Activated gamma-delta T cell (primary cell): ENCODE data around the gene TBX20.
"Not testable (repeated sequence)": the region's sequence is repeated elsewhere in the genome, so short reads cannot be mapped to it uniquely, and the experiment has no call there.

Experiments
- DNase-seq: peaks from one replicate; lab custom pipeline; 2025; lab: John Stamatoyannopoulos, UW

Gene TBX20

GRCh38 chr7:35255443-35256255 is 1.7 kb upstream of the TBX20 start:
- DNase-seq = no peak

DNA sequence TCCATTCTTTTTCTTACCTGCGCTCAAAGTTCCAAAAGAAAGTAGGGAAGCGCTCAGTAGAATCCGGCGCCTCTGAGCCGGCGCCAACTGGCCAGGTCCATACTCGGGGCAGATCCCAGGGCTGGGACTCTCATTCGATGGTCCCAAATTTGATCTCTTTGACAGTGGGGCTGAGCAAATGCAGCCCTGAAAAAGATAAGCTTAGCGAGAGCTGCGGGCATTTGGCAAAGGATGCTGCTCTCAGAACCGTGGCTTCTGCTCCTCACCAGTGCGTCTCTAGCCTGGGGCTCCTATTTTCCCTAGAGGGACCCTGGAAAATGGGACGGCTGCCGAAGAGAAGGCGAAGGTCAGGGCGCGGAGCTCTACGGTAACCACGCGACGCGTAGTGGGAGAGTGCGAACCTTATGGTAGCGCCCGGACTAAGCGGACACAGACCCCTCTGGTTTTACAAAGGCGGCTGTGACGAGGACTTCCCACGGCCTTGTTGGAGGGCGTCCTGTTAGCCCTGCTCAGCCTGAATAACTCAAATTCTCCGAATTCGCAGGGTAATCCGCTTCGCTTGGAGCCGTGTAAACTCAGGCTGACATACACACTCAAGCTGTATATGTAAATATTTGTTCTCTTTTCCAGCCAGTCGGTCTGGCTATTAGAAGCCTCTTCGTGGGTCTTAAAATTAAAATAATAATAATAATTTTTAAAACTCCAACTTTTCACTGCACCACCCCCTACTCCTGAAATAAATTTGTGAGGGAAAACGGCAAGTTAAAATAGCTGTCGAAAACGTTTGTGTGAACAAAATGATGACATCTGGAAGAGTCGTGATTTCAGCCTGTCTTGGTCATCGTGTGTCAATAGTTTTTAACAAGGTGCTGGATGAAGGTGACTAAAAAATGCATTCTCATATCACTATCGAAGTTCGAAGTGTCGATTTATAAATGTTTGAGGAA is 869 bp upstream of the TBX20 start:
- no peak for DNase-seq

- no peak for DNase-seq
These were observed 515 bp downstream of the TBX20 start for GRCh38 chr7:35253460-35253709.

GRCh38 chr7:35252612-35253459 is 1.1 kb downstream of the TBX20 start:
- no peak for DNase-seq

- no peak for DNase-seq
These were observed 2.1 kb downstream of the TBX20 start for GRCh38 chr7:35251606-35252310.

GRCh38 chr7:35250941-35251340 is 3.0 kb downstream of the TBX20 start:
- DNase-seq = no peak

GRCh38 chr7:35250452-35250851 is 3.4 kb downstream of the TBX20 start:
- no peak for DNase-seq

DNA sequence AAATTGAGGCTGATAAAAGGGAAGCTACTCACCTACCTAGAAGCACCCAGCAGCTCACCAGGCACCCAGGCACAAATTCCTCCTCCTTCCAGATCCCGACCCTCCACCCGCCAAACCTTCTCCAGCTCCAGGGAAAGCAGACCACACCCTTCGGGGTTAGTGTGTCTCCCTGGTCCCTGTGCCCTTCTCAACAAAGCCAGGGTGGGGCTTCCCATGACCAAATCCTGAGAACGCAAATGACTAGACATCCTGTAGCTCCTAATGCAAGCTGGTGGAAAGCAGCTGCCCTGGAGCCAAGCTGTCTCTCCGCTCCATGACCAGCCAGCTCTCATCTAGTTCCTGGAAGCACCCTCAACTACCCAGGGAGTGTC is 4.4 kb downstream of the TBX20 start:
- DNase-seq = no peak

DNA sequence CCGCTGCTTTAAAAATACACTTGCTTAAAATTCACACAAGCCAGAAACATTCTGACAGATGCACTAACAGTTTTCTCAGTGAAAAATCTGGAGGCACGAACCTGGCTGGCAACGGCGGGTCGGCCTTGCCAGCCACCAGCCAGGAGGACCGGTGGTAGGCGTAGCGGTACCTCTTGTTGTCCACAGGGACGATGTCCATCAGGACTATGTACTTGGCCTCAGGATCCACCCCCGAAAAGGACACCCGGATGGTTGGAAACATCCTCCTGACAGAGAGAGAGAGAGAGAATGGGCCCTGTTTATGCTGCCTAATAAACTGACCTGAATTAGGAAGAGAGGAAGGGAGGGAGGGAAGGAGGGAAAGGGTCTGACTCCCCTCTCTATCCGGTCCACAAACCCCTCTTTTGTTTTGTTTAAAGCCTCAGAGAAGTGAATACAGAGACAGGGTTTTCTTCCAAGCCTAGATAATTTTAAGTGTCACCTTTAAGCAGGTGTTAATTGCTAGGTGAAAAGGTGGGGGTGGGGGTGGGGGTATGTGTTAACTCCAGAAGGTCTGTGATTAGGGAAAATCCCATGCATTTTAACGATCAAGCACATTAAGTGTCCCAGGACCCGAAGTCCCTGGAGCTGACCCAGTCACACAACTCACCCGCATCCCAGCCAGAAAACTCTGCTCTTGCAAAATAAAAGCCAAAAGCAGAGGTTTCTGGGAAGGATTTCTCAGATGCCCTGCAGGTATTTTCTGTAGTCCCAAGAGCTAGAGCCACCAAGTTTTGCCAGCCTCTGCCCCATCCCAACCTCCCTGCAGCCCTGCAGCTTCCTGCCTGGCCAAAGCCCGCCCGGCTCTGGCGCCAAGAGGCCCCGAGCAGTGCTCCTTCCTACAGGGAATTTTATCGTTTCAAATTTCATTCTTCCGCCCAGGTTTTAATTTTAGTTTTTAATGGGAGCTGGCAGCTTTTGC is 5.0 kb downstream of the TBX20 start:
- no peak for DNase-seq

DNA sequence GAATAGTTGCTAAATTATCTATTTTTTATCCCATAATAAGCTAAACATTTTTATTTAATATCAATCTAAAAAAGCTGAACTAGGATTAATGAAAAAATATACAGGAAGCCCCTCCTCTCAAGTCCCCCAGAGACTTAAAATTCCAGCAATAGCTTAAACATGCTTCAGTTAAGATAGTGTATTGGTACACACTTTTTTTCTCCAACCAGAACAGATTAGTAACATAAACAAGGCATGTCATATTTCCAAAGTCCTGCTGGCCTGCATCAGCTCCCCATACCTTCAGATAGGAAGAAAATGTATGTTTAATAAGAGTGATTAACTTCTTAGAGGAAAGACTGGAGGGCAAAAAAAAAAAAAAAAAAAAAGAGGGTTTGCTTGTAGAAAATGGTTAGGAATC is 7.1 kb downstream of the TBX20 start:
- DNase-seq = no peak

DNA sequence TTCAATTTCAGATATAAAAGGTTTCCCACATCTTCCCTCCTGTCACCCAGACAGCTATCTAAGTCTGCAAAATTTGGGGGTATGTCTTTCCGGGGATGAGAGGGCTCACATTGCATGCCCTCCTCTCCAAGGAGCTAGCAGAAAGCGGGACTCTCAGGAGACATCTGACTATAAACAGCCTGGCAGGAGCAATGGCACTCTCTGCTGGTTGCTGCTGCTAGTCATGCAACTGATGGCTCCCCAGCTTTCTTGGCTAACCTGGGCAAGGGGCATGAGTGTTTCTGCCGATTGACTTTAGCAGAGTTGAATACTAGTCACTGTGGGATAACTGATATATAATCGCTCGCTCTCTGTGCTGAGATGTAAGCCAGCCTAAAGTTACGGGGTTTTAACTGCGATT is 12.0 kb downstream of the TBX20 start:
- DNase-seq = no peak

DNA sequence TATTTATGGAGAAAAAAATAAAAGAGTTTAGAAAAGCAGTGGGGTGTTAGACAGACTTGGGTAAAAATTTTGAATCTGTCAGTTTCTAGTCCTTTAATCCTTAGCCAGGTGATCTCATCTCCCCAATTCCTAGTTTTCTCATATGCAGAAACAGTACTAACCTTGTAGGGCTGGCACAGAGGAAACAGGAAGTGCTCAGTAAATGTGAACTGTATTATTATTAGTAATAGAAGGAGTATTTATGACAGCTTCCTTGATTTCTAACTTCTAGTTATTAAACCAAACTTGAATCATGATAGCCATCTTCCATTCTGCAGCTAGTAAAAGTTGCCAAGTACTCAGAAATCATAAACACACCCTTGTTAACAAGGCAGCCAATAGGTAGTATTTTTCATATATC is 12.5 kb downstream of the TBX20 start:
- no peak for DNase-seq

DNA sequence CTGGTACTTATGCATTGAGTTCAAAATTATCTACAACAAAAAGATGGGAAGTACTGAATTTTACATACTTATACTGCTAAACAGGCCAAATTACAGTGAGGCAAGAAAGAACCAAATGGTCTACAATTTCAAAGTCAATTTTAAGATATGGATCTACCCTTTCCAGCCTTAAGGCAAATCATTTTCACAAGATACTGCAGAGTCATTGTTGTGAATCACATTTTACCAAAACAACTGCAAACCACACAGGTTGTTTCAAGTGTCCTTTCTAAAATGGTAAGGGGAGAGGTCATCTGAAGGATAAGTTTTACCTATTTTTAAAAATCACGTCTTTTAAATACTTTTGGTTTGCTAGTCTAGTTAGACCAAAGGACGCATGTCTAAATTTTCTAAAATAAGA is 12.9 kb downstream of the TBX20 start:
- not testable (repeated sequence) for DNase-seq

GRCh38 chr7:35238456-35238855 is 15.4 kb downstream of the TBX20 start:
- not testable (repeated sequence) for DNase-seq

- DNase-seq = no peak
These were observed 20.9 kb downstream of the TBX20 start for GRCh38 chr7:35232994-35233393.

- not testable (repeated sequence) for DNase-seq
These were observed 22.7 kb downstream of the TBX20 start for GRCh38 chr7:35231221-35231620.

GRCh38 chr7:35229116-35229780 is 24.7 kb downstream of the TBX20 start:
- DNase-seq = not testable (repeated sequence)

DNA sequence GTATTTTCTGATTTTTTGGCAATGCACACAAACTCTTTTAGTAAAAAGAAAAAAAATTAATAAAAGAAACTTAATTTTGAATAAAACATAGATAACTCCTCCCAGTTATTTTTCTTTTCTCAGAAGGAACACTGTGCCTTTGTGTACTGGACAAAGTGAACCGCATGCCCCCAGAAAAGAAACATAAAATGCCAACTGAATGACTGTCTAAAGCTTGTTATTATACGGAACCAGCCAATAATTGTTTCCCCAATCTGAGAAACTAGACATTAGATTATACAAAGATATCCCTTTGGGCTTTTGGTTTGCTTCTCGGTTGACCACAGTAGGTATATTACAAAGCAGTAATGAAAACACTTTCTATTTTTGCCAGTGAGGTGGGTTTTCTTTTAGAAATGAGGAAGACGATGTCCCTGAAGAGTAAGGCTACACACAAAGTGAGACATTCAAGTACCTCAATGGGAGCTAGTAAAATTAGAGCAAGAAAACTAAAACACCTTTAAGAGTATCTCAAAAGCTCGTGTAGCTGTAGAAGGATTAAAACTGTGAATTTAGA is 25.3 kb downstream of the TBX20 start:
- not testable (repeated sequence) for DNase-seq

DNA sequence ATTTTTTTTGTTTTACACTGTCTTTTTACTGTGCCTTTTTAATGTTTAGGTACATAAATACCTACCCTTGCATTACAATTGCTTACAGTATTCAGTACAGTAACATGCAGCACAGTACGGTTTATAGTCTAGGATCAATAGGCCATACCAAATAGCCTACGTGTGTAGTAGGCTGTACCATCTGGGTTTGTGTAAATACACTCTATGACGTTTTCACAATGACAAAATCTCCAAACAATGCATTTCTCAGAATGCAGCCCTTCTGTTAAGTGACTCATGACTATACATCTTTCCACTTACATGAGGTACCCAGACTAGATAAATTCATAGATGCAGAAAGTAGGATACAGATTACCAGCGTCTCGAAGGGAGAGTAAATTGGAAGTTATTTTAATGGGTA is 26.5 kb downstream of the TBX20 start:
- DNase-seq = not testable (repeated sequence)

DNA sequence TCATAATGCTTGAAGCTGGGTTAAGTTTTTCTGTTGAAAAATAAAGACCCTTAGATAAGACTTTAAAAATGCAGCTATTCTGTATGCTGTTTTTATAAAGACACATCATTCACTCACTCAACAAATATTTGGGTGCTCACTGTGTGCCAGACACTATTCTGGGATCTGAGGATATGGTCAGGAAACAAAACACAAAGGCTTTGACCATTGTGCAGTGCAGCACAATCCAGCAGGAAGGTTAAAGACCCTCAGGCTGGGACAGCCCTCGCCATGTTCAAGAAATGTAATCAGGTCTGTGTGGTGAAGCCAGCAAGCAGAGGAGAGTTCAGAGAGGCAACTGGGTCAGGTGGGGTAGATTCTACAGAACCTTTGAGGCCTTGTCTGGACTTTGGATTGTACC is 31.5 kb downstream of the TBX20 start:
- DNase-seq = not testable (repeated sequence)
